ENCODE data around the gene KRTAP10-5.

DNA sequence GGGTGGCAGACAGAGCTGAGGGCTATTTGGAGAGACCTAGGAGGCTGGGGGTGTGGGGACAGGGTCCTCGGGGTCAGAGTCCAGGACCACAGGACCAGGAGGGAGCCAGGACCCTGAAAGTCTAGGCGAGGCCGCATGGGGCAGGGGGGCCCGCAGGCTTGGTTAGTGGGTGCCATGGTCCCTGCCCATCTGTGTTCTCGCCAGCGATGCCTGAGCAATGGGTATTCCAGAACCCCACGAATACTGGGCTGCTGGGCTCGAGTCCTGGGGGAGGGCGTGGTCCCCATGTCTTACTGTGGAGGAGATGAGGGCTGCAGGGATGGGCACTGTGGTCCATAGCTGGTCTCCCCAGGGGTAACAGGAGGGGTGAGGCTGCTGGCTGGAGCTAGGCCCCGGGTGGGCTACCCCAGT lies 9.9 kb upstream of the KRTAP10-5 start:
- TF ChIP-seq, protein P1, sequence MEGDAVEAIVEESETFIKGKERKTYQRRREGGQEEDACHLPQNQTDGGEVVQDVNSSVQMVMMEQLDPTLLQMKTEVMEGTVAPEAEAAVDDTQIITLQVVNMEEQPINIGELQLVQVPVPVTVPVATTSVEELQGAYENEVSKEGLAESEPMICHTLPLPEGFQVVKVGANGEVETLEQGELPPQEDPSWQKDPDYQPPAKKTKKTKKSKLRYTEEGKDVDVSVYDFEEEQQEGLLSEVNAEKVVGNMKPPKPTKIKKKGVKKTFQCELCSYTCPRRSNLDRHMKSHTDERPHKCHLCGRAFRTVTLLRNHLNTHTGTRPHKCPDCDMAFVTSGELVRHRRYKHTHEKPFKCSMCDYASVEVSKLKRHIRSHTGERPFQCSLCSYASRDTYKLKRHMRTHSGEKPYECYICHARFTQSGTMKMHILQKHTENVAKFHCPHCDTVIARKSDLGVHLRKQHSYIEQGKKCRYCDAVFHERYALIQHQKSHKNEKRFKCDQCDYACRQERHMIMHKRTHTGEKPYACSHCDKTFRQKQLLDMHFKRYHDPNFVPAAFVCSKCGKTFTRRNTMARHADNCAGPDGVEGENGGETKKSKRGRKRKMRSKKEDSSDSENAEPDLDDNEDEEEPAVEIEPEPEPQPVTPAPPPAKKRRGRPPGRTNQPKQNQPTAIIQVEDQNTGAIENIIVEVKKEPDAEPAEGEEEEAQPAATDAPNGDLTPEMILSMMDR (IDR thresholded peaks at IDR 0.05; ENCODE audit: insufficient read depth, low read length) = no peak
- no peak for TF ChIP-seq REST (IDR thresholded peaks at IDR 0.05; ENCODE audit: insufficient replicate concordance, low read depth)

Data from HL-60 (cell line).